Mucosa of rectum (tissue), 2 donors: ENCODE data around the gene KNCN.

Source experiments
- H3K27ac ChIP-seq, 2 donors: one replicate each; pipeline ENCODE4 v1.7.0; 2013; ENCODE audit warnings: inconsistent platforms in 2 of 2, low read depth in 2 of 2, low read length in 2 of 2
- H3K27me3 ChIP-seq, 2 donors: one replicate each; pipeline ENCODE4 v1.7.0; 2013; ENCODE audit warnings: low read length in 2 of 2; ENCODE audit not compliant: control insufficient read depth in 2 of 2, insufficient read depth in 2 of 2
- H3K36me3 ChIP-seq, 2 donors: one replicate each; pipeline ENCODE4 v1.7.0; 2013; ENCODE audit warnings: low read length in 2 of 2; ENCODE audit not compliant: control insufficient read depth in 2 of 2, insufficient read depth in 2 of 2
- H3K4me1 ChIP-seq, 2 donors: one replicate each; pipeline ENCODE4 v1.7.0; 2013; ENCODE audit warnings: low read length in 2 of 2, mild to moderate bottlenecking in 1 of 2; ENCODE audit not compliant: control insufficient read depth in 2 of 2, insufficient read depth in 2 of 2
- H3K4me3 ChIP-seq, 2 donors: one replicate each; pipeline ENCODE4 v1.7.0; 2013; ENCODE audit warnings: low read length in 2 of 2
- H3K9ac ChIP-seq, 2 donors: one replicate each; pipeline ENCODE4 v1.7.0; 2013; ENCODE audit warnings: low read length in 2 of 2, low read depth in 1 of 2, mild to moderate bottlenecking in 1 of 2
- H3K9me3 ChIP-seq, 2 donors: one replicate each; pipeline ENCODE4 v1.7.0; 2013; ENCODE audit warnings: low read length in 2 of 2; ENCODE audit not compliant: control insufficient read depth in 2 of 2
- donor health status: healthy.
- donor health status: Normal muscosa, but diverticular disease.

The KNCN gene

GRCh38 chr1:46526013-46526690, 25.3 kb downstream of the KNCN start:
- peaks cover 10 to 12% of the 10 kb centered on the region in 2 donors for H3K27me3 ChIP-seq
- H3K36me3 ChIP-seq = no peaks in the 10 kb centered on the region
- no peak overlapping the region for H3K9ac ChIP-seq
- H3K4me3 ChIP-seq = no peak overlapping the region
- H3K9me3 ChIP-seq = no peaks in the 10 kb centered on the region
- peak overlapping the region; percentile 66 to 68 for H3K27ac ChIP-seq
- H3K4me1 ChIP-seq = peaks cover 7 to 8% of the 10 kb centered on the region in 2 donors

- H3K27ac ChIP-seq = no peak overlapping the region
- no peak overlapping the region for H3K4me3 ChIP-seq
- no peaks in the 10 kb centered on the region for H3K36me3 ChIP-seq
- no peak overlapping the region for H3K9ac ChIP-seq
- no peaks in the 10 kb centered on the region for H3K9me3 ChIP-seq
- H3K4me1 ChIP-seq = peaks cover 7 to 8% of the 10 kb centered on the region in 2 donors
- peaks cover 8 to 10% of the 10 kb centered on the region in 2 donors for H3K27me3 ChIP-seq
These were observed 26.0 kb downstream of the KNCN start for GRCh38 chr1:46525253-46525983.

GRCh38 chr1:46524843-46525242, 26.6 kb downstream of the KNCN start:
- H3K4me1 ChIP-seq = peaks cover 7 to 8% of the 10 kb centered on the region in 2 donors
- H3K27me3 ChIP-seq = peaks cover 8 to 10% of the 10 kb centered on the region in 2 donors
- H3K27ac ChIP-seq = no peak overlapping the region
- no peaks in the 10 kb centered on the region for H3K9me3 ChIP-seq
- H3K9ac ChIP-seq = no peak overlapping the region
- no peak overlapping the region for H3K4me3 ChIP-seq
- H3K36me3 ChIP-seq = no peaks in the 10 kb centered on the region

GRCh38 chr1:46523496-46524353, 27.7 kb downstream of the KNCN start:
- peaks cover 7 to 8% of the 10 kb centered on the region in 2 donors for H3K4me1 ChIP-seq
- no peaks in the 10 kb centered on the region for H3K36me3 ChIP-seq
- H3K27ac ChIP-seq = no peak overlapping the region
- H3K9me3 ChIP-seq = no peaks in the 10 kb centered on the region
- H3K27me3 ChIP-seq = peaks cover 2 to 4% of the 10 kb centered on the region in 2 donors
- no peak overlapping the region for H3K9ac ChIP-seq
- H3K4me3 ChIP-seq = no peak overlapping the region

- H3K9ac ChIP-seq = no peak overlapping the region
- H3K27me3 ChIP-seq = peaks cover 0 to 2% of the 10 kb centered on the region in 2 donors
- peaks cover 12% of the 10 kb centered on the region in 2 donors for H3K4me1 ChIP-seq
- no peak overlapping the region for H3K27ac ChIP-seq
- H3K9me3 ChIP-seq = no peaks in the 10 kb centered on the region
- H3K36me3 ChIP-seq = no peaks in the 10 kb centered on the region
- H3K4me3 ChIP-seq = no peak overlapping the region
These were observed 28.5 kb downstream of the KNCN start for GRCh38 chr1:46522969-46523320.

GRCh38 chr1:46522184-46522968, 29.1 kb downstream of the KNCN start:
- Histone ChIP-seq H3K4me1 (peaks cover 8 to 15% of the 10 kb centered on the region in 2 donors), H3K4me3 (no peak overlapping the region), H3K36me3 (no peaks in the 10 kb centered on the region), H3K27me3 (peaks cover 0 to 2% of the 10 kb centered on the region in 2 donors), H3K9ac (peak overlapping the region in 1 of 2 donors; percentile 23), H3K27ac (no peak overlapping the region), H3K9me3 (no peaks in the 10 kb centered on the region)

GRCh38 chr1:46521414-46521813, 30.0 kb downstream of the KNCN start:
- H3K36me3 ChIP-seq = no peaks in the 10 kb centered on the region
- H3K9me3 ChIP-seq = no peaks in the 10 kb centered on the region
- no peak overlapping the region for H3K27ac ChIP-seq
- peaks cover 14 to 25% of the 10 kb centered on the region in 2 donors for H3K4me1 ChIP-seq
- H3K9ac ChIP-seq = no peak overlapping the region
- H3K4me3 ChIP-seq = no peak overlapping the region
- peaks cover 0 to 2% of the 10 kb centered on the region in 2 donors for H3K27me3 ChIP-seq

GRCh38 chr1:46520063-46520911, 31.2 kb downstream of the KNCN start:
- peaks cover 17 to 25% of the 10 kb centered on the region in 2 donors for H3K4me1 ChIP-seq
- no peaks in the 10 kb centered on the region for H3K36me3 ChIP-seq
- no peak overlapping the region for H3K4me3 ChIP-seq
- H3K9me3 ChIP-seq = no peaks in the 10 kb centered on the region
- peaks cover 0 to 2% of the 10 kb centered on the region in 2 donors for H3K27me3 ChIP-seq
- H3K27ac ChIP-seq = no peak overlapping the region
- no peak overlapping the region for H3K9ac ChIP-seq

GRCh38 chr1:46519209-46519608, 32.2 kb downstream of the KNCN start:
- Histone ChIP-seq H3K4me3 (no peak overlapping the region), H3K9ac (no peak overlapping the region), H3K36me3 (no peaks in the 10 kb centered on the region), H3K4me1 (peaks cover 17 to 25% of the 10 kb centered on the region in 2 donors), H3K27me3 (peaks cover 0 to 2% of the 10 kb centered on the region in 2 donors), H3K9me3 (no peaks in the 10 kb centered on the region), H3K27ac (no peak overlapping the region)
